ENCODE results near the gene SLC9A9.
A peak's percentile ranks its signal among the peaks of the same experiment; 100 is the strongest.
"Not testable (repeated sequence)": the region's sequence is repeated elsewhere in the genome, so short reads cannot be mapped to it uniquely, and the experiment has no call there.

Gene SLC9A9

DNA sequence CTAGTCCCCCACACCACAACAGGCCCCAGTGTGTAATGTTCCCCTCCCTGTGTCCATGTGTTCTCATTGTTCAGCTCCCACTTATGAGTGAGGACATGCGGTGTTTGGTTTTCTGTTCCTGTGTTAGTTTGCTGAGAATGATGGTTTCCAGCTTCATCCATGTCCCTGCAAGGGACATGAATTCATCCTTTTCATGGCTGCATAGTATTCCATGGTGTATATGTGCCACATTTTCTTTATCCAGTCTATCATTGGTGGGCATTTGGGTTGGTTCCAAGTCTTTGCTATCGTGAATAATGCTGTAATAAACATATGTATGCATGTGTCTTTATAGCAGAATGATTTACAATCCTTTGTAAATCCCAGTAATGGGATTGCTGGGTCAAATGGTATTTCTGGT lies 152.9 kb downstream of the SLC9A9 start:
- not testable (repeated sequence) for DNase-seq (ENCODE audit: low read depth)

DNA sequence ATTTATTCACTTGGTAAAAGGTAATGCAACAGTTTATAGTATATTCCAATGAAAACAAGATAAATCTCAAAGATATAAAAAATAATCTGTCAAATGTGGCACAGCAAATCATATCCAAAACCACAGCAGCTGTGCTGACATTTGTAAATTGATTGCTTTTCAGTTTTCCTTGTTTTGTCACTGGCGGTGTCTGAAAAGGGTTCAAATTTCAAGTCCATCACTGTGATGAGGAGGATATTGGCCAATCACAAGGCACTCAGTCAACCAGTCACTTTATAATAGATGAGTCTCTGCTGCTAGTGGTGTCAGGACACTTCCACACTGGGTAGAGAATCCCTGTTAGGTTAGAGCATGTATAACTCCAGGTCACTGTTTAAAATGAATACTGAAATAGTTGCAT lies 154.8 kb downstream of the SLC9A9 start:
- DNase-seq (ENCODE audit: low read depth): no peak

DNA sequence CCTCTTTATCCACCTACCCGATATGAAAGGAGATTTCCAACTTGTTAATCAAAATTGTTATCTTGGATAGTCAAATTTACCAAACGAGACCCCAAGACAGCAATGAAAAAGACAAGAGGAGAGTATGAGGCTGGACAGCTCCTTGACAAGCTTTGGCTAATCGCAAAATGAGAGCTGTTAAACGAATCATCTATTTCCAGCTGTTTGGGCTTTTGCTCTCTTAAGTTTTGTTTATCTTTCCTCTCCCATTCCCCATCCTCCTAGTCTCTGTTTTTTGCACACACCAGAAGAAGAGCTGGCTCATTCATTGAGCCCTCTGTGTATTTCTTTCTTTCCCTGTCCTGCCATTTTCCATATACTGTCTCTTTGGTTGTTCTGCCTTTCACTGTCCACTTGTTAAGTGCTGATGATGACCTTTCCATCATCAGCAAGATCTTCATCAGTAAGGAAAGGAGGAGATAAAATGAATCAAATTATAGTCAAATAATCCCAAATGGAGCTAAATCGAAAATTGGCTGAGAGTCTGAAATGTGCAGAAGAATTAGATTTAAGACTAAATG lies 161.6 kb downstream of the SLC9A9 start:
- no peak for DNase-seq (ENCODE audit: low read depth)

DNA sequence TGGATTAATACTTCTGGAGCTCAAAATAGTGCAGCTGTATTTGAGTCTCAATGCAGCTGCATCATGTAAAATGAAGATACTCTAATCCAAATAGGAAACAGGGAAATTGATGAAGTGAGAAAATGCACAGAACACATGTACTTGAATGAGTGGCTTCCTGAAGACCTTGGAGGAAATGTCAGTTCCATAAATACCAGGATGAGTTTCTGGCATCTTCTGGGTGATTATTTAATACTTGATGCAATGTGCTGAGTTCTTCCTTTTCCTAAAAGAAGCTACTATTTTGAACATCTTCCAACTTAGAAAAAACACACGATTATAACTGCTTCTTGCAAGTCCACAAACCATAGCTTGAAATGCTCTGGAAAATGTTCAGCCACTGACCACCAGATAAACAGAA lies 162.8 kb downstream of the SLC9A9 start:
- no peak for DNase-seq (ENCODE audit: low read depth)

DNA sequence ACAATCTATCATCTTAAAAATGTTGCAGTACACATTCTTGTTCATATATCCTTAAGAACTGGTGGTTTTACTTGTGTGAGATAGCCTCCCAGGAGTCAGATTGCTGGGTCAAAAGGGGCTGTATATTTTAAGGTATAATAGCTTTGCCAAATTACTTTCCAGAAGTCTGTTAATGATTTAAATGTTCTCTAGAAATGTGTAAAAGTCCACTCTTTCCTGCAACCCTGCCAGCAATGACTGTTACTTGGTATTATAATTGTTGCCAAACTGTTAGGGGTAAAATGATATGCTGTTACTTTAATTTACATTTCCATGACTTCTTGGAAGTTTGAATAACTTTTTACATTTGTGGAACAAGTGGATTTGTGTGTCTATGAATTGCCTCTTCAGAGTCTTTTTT lies 170.8 kb downstream of the SLC9A9 start:
- no peak for DNase-seq (ENCODE audit: low read depth)

DNA sequence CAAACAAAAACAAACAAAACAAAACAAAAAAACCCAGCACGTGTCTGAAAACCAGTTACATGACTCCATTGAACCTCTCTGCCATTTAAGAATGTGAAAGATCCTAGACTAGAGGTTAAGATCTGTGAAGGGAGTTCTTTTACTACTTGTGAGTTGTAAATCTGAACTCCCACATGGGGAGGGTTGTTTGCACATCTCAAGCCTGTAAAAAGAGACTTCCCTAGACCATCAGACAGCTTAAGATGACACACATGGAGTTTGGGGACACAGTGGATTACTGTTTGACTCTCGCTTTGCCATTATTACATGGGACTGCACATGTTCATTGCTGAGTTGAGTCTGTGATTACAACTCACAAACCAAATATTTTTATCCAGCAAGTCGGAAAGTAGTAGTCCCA lies 171.5 kb downstream of the SLC9A9 start:
- no peak for DNase-seq (ENCODE audit: low read depth)

DNA sequence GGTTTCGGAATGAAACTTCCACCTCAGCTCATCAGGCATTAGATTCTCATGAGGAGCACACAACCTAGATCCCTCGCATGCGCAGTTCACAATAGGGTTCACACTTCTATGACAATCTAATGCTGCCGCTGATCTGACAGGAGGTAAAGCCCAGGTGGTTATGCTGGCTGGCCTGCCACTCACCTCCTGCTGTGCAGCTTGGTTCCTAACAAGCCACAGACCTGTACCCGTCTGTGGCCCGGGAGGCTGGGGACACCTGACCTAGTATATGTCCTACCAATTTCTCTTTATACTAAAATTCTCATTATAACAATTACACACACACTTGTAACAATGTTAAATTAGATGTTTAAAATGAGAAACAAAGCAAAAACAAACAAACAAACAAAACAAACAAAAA lies 172.2 kb downstream of the SLC9A9 start:
- no peak for DNase-seq (ENCODE audit: low read depth)

DNA sequence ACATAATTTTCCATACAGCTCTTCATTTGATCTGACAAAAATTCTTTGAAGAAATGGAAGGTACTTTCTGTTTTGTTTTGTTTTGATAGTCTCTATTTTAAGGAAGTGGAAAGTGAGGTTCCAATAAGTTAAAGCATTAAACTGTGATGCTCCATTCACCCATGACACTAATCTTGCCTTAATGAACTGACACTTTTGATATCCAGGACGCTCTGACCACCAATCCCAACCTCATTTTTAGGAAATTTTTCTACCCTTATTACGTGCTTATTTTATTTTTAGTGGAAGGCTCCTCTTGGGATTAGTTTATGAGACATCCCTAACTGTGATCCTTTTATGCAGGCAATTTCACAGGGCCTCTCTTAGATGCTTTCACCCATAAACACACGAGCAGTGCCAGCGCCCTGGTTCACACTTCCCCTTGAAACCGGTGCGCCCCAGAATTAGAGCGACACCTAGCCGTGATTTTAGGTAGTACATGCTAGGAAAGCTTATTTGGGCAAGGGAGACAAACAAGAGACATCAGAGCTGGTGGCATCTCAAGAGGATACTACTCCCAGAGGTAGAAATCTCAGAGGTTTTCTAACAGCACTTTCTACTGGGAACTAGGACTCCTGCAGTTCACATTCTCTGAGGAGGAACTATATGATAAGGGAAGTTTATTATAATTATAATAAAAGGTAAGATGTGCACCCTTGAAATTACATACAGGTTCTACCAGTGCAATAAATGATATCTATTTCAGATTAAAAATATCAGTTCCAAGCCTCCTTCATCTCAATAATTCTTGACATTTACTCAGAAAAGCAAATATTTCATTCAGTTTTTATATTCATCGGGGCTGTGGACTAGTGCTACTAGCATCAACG lies 173.9 kb downstream of the SLC9A9 start:
- DNase-seq (ENCODE audit: low read depth): peak; percentile 65

DNA sequence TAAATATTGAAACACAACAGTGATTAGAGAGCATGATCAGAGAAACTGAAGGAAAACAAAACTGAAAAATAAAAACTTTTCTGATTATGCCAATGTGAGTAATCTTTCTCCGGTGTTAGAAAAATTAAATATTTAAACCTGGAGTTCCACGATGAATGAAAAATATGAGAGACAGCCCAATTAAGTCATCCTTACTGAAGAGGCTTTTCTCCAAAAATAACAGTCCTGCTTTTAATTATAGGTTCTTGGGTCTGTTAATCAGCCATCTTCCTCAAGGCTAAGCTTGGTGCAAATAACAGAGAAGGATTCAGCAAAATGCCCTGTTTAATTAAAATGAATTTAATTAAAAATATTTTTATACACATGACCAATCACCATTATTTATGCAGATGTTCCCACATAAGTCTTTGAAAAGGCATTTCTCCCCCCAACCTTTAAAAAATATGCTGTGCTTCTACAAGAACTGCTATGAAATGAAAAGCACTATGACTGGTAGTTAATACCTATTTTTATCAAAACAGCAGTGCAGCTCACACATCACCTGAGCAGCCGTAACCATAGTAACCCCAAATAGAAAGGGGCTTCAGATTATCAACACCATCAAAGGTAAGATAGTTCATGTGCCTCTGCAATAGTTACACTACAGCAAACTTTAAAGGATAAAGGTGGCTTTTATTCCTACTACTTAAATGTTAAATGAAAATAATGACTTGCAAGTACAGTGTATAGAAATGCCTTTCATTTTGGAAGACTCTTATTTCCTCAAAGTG lies 175.7 kb downstream of the SLC9A9 start:
- DNase-seq (ENCODE audit: low read depth): no peak

DNA sequence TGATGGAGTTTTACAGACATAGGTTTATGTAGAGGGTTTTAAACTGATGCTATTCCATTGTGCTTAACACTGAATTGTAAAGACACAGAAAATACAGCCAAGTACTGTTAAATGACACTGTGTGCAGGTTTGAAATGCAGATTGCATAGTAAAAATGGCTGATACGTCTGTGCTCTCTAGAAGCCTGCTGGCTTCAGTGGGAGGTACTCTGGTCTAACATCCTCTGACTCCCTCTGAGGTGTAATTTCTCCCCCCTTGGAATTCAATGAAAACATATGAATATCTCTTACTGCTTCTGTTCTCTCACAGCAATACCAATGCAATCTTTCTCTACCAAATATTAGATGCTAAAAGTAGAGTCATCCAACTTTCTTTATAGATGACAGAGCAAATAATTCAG lies 176.6 kb downstream of the SLC9A9 start:
- DNase-seq (ENCODE audit: low read depth): no peak

DNA sequence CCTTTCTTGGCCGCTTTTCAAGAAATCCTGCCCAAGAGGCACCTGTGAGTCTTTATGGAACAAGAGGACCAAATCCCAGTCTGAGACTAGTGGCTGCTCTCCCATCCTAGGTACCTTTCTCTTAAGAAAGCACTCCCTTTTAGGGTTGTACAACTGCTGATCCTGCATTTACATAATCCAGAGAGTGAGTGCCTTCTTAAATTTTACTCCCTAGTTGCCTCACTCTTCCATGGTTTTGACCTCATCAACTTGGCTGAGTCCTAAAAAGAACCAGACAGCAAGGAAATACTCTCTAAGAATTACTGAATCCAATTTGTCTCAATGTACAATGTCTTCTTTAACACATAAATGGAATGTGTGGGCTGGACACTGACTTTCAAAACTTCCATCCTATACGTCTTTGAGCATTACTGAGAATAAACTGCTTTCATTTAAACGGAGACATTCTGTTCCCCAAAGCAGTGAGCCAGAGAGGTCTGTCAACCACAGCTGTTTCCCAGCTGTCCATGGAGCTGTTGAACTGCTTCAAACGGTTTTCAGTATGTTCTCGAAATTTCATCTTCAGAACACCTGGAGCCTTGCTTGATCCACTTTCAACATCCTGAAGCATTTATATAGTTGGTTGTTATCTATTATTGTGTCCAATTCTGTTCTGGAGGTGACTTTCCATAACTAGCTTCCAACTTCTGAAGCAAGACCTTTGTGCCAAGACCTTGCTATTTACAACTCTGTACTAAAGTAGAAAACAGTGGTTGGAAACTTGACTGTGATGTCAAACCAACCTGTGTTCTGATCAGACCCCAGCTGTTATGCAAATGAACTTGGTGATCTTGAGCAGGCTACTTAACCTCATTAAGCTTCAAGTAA lies 179.1 kb downstream of the SLC9A9 start:
- no peak for DNase-seq (ENCODE audit: low read depth)

DNA sequence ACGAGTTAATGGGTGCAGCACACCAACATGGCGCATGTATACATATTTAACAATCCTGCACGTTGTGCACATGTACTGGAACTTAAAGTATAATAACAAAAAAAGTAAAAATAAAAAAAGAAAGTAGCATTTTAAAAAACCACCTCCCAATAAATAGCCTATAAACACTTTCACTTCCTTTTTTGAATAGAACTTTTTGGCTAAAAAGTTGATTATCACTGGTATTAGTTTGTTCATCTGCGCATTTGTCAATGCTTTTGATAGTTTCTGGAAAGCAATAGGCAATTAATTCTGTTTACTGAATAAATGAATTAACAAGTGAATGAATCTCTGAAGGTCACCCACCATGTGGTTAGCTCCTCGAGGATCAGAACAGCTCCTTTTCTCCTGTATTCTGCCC lies 179.9 kb downstream of the SLC9A9 start:
- DNase-seq (ENCODE audit: low read depth): no peak

DNA sequence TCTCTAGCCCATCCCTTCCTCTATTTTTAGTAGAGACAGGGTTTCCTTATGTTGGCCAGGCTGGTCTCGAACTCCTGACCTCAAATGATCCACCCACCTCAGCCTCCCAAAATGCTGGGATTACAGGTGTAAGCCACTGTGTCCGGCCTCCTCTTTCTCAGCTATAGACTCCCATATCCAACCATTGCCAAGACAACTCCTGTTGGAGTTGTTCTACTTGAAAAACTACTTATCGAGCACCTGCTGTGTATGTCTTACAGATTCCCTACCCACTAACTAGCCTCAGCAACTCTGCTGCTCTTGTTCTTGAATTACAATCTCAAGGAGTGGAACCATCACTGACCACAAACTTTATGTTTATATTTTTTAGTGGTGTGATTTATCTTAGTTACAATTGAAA lies 186.6 kb downstream of the SLC9A9 start:
- DNase-seq (ENCODE audit: low read depth): no peak

DNA sequence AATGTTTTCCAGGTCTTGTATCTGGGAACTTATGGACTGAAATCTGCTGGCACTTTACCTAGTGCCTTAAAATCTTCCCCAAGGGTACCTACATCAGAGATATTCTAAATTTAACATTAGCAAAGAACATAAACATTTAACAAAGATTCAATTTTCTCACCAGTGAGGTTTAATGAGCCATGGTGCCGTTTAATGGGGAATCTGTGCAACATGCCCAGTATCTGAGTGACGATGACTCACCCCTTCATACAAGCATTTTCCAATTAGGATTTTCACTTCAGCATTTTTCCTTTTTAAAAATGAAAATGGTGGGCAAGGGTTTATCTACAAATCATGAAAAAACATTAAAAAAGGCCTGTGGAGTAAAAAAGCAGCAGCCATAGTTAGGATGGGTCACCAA lies 189.4 kb downstream of the SLC9A9 start:
- no peak for DNase-seq (ENCODE audit: low read depth)

DNA sequence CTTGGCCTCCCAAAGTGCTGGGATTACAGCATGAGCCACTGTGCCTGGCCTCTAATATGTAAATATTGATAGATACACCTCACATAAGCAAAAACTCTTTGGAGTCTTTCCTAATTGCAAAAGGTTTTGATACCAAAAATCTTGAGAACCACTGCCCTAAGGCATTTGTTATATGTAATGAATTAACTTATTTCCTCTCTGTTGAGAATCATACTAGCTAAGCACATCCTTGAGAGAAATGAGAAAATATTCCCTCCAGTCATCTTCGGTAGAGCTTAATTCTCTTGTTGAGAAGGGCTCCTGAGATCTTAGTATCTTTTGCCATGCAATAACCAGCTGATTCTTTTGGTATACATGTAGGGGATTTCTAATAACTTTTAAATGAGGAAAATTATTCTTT lies 190.2 kb downstream of the SLC9A9 start:
- DNase-seq (ENCODE audit: low read depth): no peak

DNA sequence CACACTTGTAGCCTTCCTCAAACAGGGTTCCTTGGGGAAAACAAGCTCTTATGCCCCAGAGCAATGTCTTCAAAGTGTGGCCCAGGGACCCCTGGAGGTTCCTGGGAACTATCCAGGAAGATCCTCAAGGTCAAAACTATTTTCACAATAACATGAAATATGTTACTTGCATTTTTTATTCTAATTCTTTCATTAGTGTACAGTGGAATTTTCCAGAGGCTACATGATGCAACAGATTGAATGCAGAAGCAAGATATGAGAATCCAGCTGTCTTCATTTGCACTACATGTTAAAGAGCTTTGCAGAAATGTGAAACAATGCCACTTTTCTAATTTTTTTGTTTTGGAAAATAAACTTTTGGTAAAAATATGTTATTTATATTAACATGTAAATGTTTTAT lies 190.9 kb downstream of the SLC9A9 start:
- no peak for DNase-seq (ENCODE audit: low read depth)

DNA sequence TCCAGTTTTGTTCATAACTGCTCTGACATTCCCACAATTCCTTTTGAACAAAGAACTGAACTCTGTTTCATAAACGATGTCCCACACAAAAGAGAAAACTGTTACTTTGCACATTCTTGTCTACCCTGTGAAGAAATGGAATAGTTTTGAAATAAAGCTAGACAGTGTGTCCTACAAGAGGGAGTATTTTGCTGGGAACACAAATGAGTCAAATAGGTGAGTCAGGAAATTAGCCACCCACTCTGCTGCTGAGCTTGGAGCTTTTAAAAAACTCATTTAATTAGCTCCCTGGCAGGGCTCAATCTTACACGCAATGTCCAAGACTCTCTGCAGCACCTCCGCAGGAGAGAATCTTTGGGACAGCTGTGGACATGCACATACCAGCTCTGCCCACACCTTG lies 193.4 kb downstream of the SLC9A9 start:
- no peak for DNase-seq (ENCODE audit: low read depth)

DNA sequence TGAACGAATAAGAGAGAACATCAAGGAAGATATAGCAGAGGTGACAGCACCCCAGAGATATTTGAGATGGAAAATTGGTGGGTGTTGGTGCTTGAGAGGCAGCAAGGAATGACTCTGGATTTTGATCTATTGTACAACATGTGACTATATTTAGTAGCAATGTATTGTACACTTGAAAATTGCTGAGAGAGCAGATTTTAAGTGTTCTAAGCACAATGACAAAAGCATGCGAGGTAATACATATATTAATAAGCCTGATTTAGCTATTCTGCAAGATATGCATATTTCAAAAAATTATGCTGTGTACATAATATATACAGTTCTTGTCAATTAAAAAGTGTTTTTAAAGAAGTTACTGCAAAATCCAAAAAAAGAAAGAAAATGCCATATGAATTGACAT lies 194.3 kb downstream of the SLC9A9 start:
- DNase-seq (ENCODE audit: low read depth): no peak

DNA sequence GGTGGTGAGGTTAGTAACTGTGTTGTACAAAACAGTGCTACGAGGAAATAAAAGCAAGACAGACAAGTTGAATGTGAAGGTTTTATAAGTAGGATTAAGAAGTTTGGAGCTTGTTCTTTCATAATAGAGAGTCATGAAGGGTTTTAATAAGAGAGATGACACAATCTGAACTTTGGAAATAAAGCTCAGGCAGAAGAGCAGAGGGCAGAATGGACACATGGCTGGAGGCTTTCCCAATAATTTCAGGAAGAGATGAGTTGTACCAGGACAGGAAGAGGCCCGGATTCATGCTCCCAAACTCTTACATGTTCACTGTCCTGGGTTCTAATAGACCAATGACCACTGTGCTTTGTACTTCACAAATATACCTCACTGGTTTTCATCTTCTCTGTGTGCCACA lies 194.8 kb downstream of the SLC9A9 start:
- no peak for DNase-seq (ENCODE audit: low read depth)

DNA sequence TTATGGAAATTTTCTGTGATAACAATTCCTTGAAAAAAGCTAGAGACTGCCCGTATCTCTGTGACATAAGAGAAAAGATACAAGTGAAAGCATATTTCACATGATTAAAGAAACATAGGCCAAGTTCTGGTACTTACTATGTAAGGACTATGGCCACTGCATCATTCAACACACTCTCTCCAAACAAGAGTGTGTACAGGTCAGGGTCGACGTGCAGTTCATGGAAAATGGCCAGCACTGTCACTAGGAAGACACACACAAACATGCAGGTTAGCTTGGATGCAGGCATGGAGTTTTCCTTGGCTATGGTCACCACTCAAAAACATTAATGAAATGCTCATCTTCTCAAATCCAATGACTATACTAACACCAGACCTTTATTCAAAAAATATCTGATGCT lies 196.2 kb downstream of the SLC9A9 start:
- no peak for DNase-seq (ENCODE audit: low read depth)

DNA sequence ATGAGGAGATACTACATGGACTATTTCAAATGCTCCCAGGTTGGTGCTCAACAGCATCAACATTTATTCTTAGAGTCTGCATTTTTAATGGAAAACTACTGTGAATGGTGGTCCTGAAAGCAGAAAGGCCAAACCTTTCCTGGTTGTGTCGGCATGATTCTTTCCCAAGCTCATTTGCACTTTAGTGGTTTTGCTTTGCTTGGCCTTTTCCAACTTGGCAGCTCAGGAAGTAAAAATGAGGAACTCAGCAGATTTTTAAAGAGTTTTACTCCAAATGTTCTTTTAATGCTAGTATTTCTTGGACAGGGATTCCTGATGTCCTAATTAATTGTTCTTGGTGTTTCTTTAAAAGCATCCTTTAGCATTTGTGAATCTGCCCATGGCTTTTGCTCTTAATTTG lies 197.4 kb downstream of the SLC9A9 start:
- DNase-seq (ENCODE audit: low read depth): no peak

DNA sequence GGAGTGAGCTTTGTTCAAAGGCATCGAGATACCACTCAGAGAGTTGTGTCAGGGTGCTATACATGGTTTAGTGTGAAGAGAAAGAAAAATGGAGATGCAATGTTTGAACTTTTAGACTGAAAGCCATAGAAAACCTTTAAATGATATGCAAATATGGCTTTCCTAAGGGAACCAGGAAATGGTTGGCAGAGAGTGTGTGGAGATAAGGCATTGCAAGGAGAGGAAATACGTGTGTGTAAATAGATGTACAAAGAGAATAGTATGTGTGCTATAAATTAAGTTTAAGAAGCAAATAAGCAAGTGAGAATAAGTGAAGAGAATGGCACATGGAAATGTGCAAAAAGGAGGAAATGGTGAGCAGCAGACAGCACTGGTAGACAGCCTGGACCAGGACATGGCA lies 198.1 kb downstream of the SLC9A9 start:
- no peak for DNase-seq (ENCODE audit: low read depth)

All from EH (cell line).